ENCODE results near the gene CTU2. TPM values are rescaled to one million over a fixed set of nuclear protein-coding genes. Genes with fewer than 3 reads are reported as not detected.

The CTU2 gene
- polyA plus RNA-seq, 1 experiment, result 16.9 TPM

GRCh38 chr16:88752386-88753002, 46.2 kb downstream of the CTU2 start:
- DNase-seq (ENCODE audit: low read depth), result no peak
- ChIA-PET POLR2A (no interaction called here), CTCF (interaction anchor here (3.5 to 4.5 kb wide), 3 partner anchors 9 to 15 kb away, joined by 14 to 22 read pairs (median 17); no protein-coding TSS in a partner anchor)
- peaks cover 12% of the 10 kb centered on the region for H3K36me3 ChIP-seq (ENCODE audit: control insufficient read depth, insufficient read depth, low read length)
- H3K27me3 ChIP-seq (ENCODE audit: control insufficient read depth, insufficient read depth, low read length), result no peaks in the 10 kb centered on the region
- TF ChIP-seq CTCF (IDR thresholded peaks at IDR 0.05; ENCODE audit: insufficient read depth, low read depth, low read length), result no peak
- H3K4me3 ChIP-seq (ENCODE audit: low read depth, low read length), result no peak overlapping the region

- H3K36me3 ChIP-seq (ENCODE audit: control insufficient read depth, insufficient read depth, low read length), result peaks cover 11% of the 10 kb centered on the region
- ChIA-PET POLR2A (no interaction called here), CTCF (interaction anchor here (1.5 to 4.7 kb wide), 5 partner anchors 9 to 33 kb away, joined by 8 to 27 read pairs (median 21); partner anchors contain the start of gene PIEZO1)
- no peaks in the 10 kb centered on the region for H3K27me3 ChIP-seq (ENCODE audit: control insufficient read depth, insufficient read depth, low read length)
- TF ChIP-seq CTCF (IDR thresholded peaks at IDR 0.05; ENCODE audit: insufficient read depth, low read depth, low read length), result no peak
- no peak for DNase-seq (ENCODE audit: low read depth)
- no peak overlapping the region for H3K4me3 ChIP-seq (ENCODE audit: low read depth, low read length)
Observed at GRCh38 chr16:88753191-88753590, 46.9 kb downstream of the CTU2 start.

- Histone ChIP-seq H3K27me3 (ENCODE audit: control insufficient read depth, insufficient read depth, low read length) (no peaks in the 10 kb centered on the region), H3K36me3 (ENCODE audit: control insufficient read depth, insufficient read depth, low read length) (peaks cover 10% of the 10 kb centered on the region), H3K4me3 (ENCODE audit: low read depth, low read length) (no peak overlapping the region)
- TF ChIP-seq CTCF (IDR thresholded peaks at IDR 0.05; ENCODE audit: insufficient read depth, low read depth, low read length), result no peak
- DNase-seq (ENCODE audit: low read depth), result no peak
- ChIA-PET CTCF (interaction anchor here (1.2 to 4.7 kb wide), 6 partner anchors 9 to 414 kb away, joined by 3 to 27 read pairs (median 18); partner anchors contain the start of gene PIEZO1), POLR2A (no interaction called here)
Observed at GRCh38 chr16:88753602-88754001, 47.3 kb downstream of the CTU2 start.

GRCh38 chr16:88754109-88754911, 48.0 kb downstream of the CTU2 start:
- no peaks in the 10 kb centered on the region for H3K27me3 ChIP-seq (ENCODE audit: control insufficient read depth, insufficient read depth, low read length)
- ChIA-PET CTCF (interaction anchor here (1.2 to 4.7 kb wide), 9 partner anchors 10 to 413 kb away, joined by 3 to 27 read pairs (median 14); partner anchors contain the start of gene PIEZO1), POLR2A (no interaction called here)
- DNase-seq (ENCODE audit: low read depth), result no peak
- no peak for TF ChIP-seq CTCF (IDR thresholded peaks at IDR 0.05; ENCODE audit: insufficient read depth, low read depth, low read length)
- H3K4me3 ChIP-seq (ENCODE audit: low read depth, low read length), result no peak overlapping the region
- H3K36me3 ChIP-seq (ENCODE audit: control insufficient read depth, insufficient read depth, low read length), result peaks cover 10% of the 10 kb centered on the region

Data from BJ (cell line).